WI38 (cell line): ENCODE measurements around the gene SEL1L.

Experiments
- H3K4me3 ChIP-seq: 2 replicates; pipeline ENCODE4 v1.5.1; 2011; ENCODE audit warnings: low read depth, mild to moderate bottlenecking, control low read depth, low read length
- TF ChIP-seq, protein P1 (sequence below): IDR thresholded peaks from 2 replicates; pipeline ENCODE4 v1.5.1; 2012; ENCODE audit warnings: low read depth, mild to moderate bottlenecking, control low read depth, low read length

SEL1L gene

GRCh38 chr14:81450100-81450531 is 83.5 kb downstream of the SEL1L start:
- no peak overlapping the region for H3K4me3 ChIP-seq
- TF ChIP-seq, protein P1, sequence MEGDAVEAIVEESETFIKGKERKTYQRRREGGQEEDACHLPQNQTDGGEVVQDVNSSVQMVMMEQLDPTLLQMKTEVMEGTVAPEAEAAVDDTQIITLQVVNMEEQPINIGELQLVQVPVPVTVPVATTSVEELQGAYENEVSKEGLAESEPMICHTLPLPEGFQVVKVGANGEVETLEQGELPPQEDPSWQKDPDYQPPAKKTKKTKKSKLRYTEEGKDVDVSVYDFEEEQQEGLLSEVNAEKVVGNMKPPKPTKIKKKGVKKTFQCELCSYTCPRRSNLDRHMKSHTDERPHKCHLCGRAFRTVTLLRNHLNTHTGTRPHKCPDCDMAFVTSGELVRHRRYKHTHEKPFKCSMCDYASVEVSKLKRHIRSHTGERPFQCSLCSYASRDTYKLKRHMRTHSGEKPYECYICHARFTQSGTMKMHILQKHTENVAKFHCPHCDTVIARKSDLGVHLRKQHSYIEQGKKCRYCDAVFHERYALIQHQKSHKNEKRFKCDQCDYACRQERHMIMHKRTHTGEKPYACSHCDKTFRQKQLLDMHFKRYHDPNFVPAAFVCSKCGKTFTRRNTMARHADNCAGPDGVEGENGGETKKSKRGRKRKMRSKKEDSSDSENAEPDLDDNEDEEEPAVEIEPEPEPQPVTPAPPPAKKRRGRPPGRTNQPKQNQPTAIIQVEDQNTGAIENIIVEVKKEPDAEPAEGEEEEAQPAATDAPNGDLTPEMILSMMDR, result no peak

GRCh38 chr14:81449576-81449975 is 84.1 kb downstream of the SEL1L start:
- TF ChIP-seq, protein P1, result no peak
- H3K4me3 ChIP-seq, result no peak overlapping the region

DNA sequence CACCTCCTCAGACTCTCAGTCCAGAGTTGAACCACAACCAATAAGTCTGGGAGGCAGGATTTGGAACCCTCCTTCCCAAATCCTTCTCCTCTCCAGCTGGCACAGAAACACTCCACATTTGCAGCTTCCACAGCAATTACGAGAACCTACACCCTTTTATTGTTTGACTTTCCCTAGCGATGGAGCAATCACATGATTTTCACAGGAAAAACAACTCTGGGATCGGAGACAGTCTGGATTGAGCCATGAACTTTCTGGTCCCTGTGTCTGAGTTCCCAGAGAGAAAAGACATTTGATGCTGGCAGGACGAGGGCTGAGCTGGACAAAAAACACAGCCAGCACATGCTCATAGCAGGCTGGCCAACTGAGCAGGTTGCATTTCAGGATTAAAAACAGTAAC is 84.5 kb downstream of the SEL1L start:
- H3K4me3 ChIP-seq, result no peak overlapping the region
- TF ChIP-seq, protein P1, result no peak

DNA sequence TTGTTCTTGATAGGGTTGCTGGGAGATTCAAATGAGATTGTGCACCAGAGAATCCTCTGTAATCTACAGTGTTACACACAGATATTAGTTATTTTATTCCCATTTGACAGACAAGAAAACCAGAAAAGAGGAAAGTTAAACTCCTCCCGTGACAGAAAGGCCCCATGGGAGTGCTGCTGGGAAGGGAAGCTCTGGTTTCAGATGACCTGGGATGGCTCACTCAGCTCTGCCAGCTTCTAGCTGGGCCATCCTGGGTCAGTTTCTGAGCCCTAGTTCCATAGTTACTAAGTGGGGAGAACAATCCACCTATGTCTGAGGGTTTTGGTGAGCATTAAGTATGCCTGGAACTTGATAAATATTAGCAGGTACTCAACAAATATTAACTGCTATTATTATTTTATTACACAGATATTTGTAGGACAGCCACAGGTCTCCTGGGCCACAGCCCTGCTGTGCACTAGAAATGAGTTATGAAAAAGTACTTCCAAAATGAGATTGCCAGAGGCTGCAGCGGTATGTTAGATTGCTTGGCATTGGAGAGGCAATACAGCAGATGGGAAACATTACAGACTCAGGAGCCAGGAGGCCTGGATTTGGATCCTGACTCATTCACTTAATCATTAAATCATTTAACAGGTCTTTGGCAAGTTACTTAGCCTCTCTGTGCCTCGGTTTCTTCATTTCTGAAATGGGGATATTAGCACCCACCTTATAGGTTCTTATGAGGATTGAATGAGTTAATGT is 86.5 kb downstream of the SEL1L start:
- TF ChIP-seq, protein P1, result no peak
- no peak overlapping the region for H3K4me3 ChIP-seq

DNA sequence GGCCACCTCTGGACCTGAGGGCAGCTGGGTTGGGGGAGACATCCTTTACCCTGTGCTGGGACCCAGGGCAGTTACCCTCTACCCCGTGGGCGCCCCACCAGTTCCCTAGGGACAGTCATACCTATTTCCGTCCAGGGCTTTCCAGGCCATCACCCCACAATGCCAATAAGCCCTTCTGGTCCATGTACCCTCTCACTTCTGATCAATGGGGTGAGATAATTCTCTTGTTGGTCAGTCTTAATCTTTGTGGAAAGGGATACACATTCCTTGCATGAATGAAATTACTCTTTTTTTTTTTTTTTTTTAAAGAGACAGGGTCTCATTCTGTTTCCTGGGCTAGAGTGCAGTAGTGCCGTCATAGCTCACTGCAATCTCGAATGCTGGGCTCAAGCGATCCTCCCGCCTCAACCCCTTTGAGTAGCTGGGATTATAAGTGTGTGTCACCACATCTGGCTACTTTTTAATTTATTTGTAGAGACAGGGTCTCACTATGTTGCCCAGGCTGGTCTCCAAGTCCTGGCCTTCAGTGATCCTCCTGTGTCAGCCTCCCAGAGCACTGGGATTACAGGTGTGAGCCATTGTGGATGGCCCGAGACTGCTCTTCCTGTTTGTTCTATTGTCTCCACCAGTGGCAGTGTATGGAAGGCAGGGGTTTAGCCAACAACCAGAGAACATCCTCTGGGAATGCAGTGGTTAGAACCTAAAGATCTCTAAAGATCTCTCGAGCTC is 87.2 kb downstream of the SEL1L start:
- TF ChIP-seq, protein P1, result no peak
- H3K4me3 ChIP-seq, result no peak overlapping the region

- TF ChIP-seq, protein P1, result no peak
- no peak overlapping the region for H3K4me3 ChIP-seq
These were observed 92.0 kb downstream of the SEL1L start for GRCh38 chr14:81441626-81442134.

- TF ChIP-seq, protein P1, result no peak
- H3K4me3 ChIP-seq, result no peak overlapping the region
These were observed 93.6 kb downstream of the SEL1L start for GRCh38 chr14:81440041-81440440.
